DMS79 (cell line): ENCODE data around the gene AZI2.

Experiments
- DNase-seq: peaks from one replicate; lab custom pipeline; 2025; lab: John Stamatoyannopoulos, UW

The AZI2 gene

GRCh38 chr3:28301688-28302087 lies 46.9 kb downstream of the AZI2 start:
- no peak for DNase-seq

GRCh38 chr3:28300345-28300962 lies 48.2 kb downstream of the AZI2 start:
- no peak for DNase-seq

- DNase-seq, result no peak
These were observed 48.9 kb downstream of the AZI2 start for GRCh38 chr3:28299705-28300104.

- no peak for DNase-seq
These were observed 52.6 kb downstream of the AZI2 start for GRCh38 chr3:28295898-28296490.

GRCh38 chr3:28294667-28295413 lies 53.8 kb downstream of the AZI2 start:
- no peak for DNase-seq

DNA sequence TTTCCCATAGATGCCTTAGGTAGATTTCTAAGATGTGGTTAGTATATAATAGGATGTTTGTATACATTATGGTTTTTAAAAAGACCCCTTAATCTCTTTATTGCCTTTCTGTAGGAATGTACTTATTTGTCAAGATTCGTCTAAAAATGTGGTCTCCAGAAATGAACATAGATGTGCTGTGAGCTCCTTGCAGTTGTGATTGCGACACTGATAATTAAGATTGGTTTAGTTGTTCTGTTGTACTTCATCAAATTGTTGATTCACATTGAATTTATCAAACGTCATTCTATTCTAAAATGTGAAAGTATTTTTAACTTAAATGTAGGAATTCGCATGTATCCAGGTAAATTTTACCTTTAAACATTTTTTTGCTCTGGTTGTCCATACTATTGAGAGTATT lies 56.0 kb downstream of the AZI2 start:
- DNase-seq, result no peak

DNA sequence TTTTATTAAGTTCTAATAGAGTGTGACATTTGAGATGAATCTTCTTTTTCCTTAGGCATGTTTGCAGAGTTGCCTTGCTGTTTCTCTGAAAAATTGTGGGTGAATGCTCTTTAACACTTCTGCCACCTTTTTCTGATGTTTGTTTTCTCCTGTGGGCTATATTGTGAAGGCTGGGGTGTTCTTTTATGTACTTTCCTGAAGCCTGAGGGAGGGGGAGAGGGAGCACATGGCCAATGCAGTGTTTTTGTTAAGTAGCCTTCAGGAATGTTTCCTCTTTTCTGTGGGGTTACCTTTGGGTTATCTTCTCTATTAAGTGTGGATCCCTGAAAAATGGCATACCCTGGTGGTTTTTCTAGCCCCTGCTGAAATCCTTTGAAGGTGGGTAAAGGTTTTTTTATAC lies 57.0 kb downstream of the AZI2 start:
- no peak for DNase-seq

DNA sequence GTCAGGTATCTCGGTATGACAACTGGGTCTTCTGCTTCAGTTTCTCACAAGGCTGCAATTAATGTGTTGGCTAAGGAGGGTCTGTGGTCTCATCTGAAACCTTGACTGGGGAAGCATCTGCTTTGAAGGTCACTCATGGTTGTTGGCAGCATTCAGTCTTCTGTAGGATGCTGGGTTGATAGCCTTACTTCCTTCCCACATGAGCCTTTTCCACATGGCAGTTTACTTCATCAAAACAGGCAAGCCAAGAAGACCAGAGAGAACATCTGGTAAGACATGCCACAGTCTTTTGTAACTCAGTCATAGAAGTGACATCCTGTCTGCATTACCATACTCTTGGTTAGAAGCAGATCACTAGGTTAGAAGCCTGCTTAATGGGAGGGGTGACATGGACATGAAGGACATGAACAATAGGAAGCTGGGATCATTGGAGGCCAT lies 57.7 kb downstream of the AZI2 start:
- no peak for DNase-seq

DNA sequence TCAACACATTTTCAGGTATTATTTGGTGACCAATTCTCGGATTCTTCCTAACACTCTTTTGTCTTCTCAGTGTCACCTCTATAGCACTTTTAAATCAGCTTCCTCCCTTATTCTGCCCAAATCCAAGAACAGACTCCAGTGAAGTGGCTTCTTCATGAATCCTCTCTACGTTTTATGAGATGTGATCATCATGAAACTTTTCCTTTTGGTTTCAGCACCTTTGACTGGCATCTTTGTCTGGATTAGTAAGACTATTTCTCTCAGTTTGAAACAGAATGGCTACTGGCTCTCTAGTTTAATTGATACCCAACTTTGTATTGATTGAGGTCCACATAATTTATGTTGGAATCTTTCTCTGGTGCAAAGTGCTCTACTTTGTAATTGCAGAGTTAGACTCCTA lies 61.6 kb downstream of the AZI2 start:
- no peak for DNase-seq

DNA sequence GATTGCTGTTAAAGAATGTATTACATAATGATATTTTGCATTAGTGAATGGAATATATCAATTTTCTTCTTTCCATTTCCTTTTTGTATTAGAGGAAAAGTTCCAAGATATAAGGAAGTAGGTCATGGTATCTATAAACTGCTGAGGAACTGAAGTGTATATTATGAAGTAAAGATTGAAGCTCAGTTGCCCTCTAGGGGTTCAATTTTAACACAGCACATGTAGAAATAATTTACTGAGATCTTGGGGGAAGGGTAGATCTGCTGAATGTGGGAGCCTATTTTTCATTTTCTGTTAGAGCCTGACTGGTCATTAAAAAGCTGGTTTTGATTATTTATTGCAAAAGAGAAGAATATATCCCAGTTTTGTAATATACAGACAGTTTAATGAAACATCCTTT lies 62.0 kb downstream of the AZI2 start:
- DNase-seq, result no peak

DNA sequence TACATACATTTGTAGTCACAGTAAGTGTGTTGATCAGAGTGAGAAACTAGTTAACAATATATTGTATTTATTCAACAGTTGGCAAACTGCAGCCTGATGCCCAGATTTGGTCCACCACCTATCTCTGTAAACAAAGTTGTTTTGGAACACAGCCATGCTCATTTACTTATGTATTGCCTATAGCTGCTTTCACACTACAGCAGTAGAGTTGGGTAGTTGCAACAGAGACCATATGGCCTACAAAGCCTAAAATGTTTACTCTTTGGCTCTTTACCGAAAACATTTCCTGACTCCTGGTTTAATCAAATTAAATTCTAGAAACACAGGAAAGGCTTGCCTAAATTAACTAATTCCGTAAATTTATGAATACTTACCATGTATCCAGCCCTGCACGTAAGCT lies 67.8 kb downstream of the AZI2 start:
- DNase-seq, result no peak

- DNase-seq, result no peak
These were observed 68.9 kb downstream of the AZI2 start for GRCh38 chr3:28279770-28280169.

DNA sequence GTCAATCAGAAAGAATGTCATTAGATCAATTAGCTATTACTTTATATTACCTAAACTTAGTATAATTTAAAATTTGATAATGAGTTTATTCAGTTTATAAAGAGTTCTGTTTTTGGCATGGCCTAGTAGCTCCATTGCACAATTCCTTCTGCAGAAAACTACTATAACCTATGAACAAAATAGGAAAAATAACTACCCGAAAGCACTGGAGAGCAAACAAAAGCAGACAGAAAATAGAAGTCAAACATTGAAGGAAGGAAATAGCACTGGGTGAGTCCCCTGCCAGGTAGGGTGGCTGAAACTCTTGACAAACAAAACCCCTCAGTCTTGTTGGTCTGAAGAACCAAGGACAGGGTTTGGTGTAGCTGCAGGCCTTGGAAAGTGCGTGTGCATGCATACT lies 69.7 kb downstream of the AZI2 start:
- no peak for DNase-seq

GRCh38 chr3:28273837-28274236 lies 74.8 kb downstream of the AZI2 start:
- DNase-seq, result no peak
